ENCODE results near the gene CBL. TPM values are rescaled to one million over a fixed set of nuclear protein-coding genes. Genes with fewer than 3 reads are reported as not detected.
A peak's percentile ranks its signal among the peaks of the same experiment; 100 is the strongest.

Gene CBL
- polyA plus RNA-seq, 4 donors: 2.2 to 10.1 (median 4.3) TPM

DNA sequence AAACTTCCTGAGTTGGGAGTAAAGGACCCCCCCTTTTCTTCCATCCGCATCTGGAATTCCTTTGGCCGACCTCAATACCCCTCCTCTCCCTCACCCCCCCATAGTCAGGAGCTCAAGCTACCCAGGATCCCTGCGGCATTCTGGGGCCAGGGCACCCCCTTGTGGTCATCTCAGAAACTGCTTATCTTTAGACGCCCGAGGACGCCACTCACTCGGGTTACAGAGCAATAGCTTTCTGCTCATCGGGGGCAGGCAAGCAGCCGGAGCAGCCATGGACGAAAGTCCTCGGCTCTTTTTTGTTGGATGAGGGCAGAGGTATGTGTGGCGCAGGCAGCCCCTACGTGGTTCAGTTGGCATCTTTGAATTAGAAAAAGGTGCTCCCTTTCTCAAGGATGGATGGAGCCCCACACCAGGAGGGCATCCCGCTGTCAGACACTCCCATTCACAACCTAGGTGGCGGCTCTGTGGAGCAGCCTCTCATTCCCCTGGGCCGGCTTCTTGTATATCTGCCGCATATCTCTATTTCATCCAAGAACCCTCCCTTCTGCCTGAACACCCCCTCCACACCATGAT is 132.3 kb downstream of the CBL start:
- Histone ChIP-seq H3K4me1 (ENCODE audit: control insufficient read depth in 3 of 3, insufficient read depth in 2 of 3, low read depth in 1 of 3, low read length in 2 of 3) (peaks cover 3 to 51% (median 10%) of the 10 kb centered on the region in 3 donors), H3K36me3 (ENCODE audit: control insufficient read depth in 3 of 3, insufficient read depth in 2 of 3, low read depth in 1 of 3, low read length in 3 of 3) (peaks cover 0 to 27% (median 2%) of the 10 kb centered on the region in 3 donors), H3K27me3 (ENCODE audit: control insufficient read depth in 3 of 3, insufficient read depth in 3 of 3, low read length in 3 of 3) (peaks cover 0 to 34% (median 0%) of the 10 kb centered on the region in 3 donors), H3K27ac (ENCODE audit: low read depth in 1 of 3, low read length in 2 of 3) (peak overlapping the region in 2 of 3 donors; percentile 0 to 57), H3K4me3 (ENCODE audit: low read depth in 1 of 3, low read length in 3 of 3) (peak overlapping the region in 1 of 3 donors; percentile 40), H3K9me3 (ENCODE audit: control insufficient read depth in 2 of 2, insufficient read depth in 1 of 2, low read depth in 1 of 2, low read length in 1 of 2) (no peaks in the 10 kb centered on the region)
- FAIRE-seq (no peak), DNase-seq (peak; percentile 70 to 88)
- WGBS, 3 donors: 14 to 21% (median 21%) methylated on average over 17 of the region's 17 CpGs

DNA sequence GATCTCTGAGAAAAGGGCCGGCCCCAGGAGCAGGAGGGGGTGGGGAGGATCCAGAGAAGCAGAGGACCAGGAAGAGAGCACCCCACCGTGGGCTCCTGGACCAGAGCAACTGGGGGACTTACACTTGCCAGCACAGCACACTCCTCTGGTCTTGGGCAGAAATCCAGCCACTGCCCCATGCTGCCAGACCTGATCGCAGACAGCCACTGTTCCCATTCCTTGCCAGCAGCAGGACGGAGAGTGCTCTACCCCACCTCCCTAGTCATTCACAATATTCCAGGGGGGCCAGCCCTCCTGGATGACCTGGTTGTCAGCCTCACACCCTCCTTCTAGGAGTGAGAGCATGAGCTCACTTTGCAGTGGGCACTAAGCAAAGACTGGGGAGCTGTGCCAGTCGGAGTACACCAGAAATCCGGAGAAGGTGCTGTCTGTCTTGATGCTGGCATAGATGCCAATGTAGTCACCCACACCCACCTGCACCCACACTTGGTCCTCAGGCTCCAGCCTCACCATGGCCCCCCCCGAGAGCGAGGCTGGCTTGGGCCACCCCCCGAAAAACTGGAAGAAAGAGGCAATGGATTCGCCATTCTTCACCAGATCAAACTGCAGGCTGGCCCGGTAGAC is 132.9 kb downstream of the CBL start:
- Histone ChIP-seq H3K27me3 (ENCODE audit: control insufficient read depth in 3 of 3, insufficient read depth in 3 of 3, low read length in 3 of 3) (peaks cover 0 to 34% (median 0%) of the 10 kb centered on the region in 3 donors), H3K4me1 (ENCODE audit: control insufficient read depth in 3 of 3, insufficient read depth in 2 of 3, low read depth in 1 of 3, low read length in 2 of 3) (peaks cover 3 to 51% (median 10%) of the 10 kb centered on the region in 3 donors), H3K9me3 (ENCODE audit: control insufficient read depth in 2 of 2, insufficient read depth in 1 of 2, low read depth in 1 of 2, low read length in 1 of 2) (no peaks in the 10 kb centered on the region), H3K27ac (ENCODE audit: low read depth in 1 of 3, low read length in 2 of 3) (peak overlapping the region in 2 of 3 donors; percentile 0 to 47), H3K36me3 (ENCODE audit: control insufficient read depth in 3 of 3, insufficient read depth in 2 of 3, low read depth in 1 of 3, low read length in 3 of 3) (peaks cover 0 to 27% (median 2%) of the 10 kb centered on the region in 3 donors), H3K4me3 (ENCODE audit: low read depth in 1 of 3, low read length in 3 of 3) (peak overlapping the region in 1 of 3 donors; percentile 40)
- DNase-seq (no peak), FAIRE-seq (no peak)
- WGBS, 3 donors: 49 to 77% (median 71%) methylated on average over 10 to 11 of the region's 11 CpGs

DNA sequence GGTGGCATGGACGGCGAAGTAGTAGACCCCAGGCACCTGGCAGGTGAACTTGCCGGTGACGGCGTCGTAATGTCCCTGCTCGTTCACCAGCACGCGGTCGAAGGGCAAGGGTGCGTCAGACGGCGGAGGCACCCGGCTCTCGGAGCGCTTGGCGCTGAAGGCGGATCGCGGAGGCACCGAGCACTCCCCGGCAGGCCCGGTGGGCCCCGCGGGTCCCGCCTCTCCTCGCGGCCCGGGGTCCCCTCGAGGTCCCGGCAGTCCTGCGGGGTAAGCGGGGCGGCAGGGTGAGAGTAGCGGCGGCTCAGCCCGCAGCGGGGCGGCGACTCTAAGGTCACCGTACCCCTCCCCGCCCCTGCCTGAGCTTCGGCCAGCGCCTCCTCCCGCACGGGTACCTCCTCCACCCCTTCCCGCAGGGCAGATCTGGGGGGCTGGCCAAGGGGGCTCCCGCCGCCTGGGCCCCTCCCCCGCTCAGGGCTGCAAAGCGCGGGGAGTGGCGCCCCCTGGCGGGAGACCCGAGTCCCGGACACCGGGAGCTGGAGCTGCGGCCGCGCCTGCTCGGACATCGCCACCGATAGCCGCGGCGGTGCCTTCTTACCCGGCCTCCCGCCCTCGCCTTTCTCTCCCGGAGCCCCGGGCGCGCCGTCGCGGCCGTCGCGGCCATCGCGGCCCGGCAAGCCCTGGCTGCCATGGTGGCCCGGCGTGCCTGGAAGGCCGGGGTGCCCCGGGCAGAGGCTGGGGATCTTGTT is 133.6 kb downstream of the CBL start:
- Histone ChIP-seq H3K27ac (ENCODE audit: low read depth in 1 of 3, low read length in 2 of 3) (peak overlapping the region; percentile 56 to 86 (median 73)), H3K4me3 (ENCODE audit: low read depth in 1 of 3, low read length in 3 of 3) (peak overlapping the region; percentile 26 to 56 (median 48)), H3K36me3 (ENCODE audit: control insufficient read depth in 3 of 3, insufficient read depth in 2 of 3, low read depth in 1 of 3, low read length in 3 of 3) (peaks cover 0 to 27% (median 2%) of the 10 kb centered on the region in 3 donors), H3K9me3 (ENCODE audit: control insufficient read depth in 2 of 2, insufficient read depth in 1 of 2, low read depth in 1 of 2, low read length in 1 of 2) (no peaks in the 10 kb centered on the region), H3K27me3 (ENCODE audit: control insufficient read depth in 3 of 3, insufficient read depth in 3 of 3, low read length in 3 of 3) (peaks cover 0 to 34% (median 0%) of the 10 kb centered on the region in 3 donors), H3K4me1 (ENCODE audit: control insufficient read depth in 3 of 3, insufficient read depth in 2 of 3, low read depth in 1 of 3, low read length in 2 of 3) (peaks cover 3 to 51% (median 10%) of the 10 kb centered on the region in 3 donors)
- DNase-seq (peak; percentile 63 to 74), FAIRE-seq (no peak)
- 4 to 6% (median 4%) methylated on average over 64 to 86 of the region's 86 CpGs for WGBS, 3 donors

DNA sequence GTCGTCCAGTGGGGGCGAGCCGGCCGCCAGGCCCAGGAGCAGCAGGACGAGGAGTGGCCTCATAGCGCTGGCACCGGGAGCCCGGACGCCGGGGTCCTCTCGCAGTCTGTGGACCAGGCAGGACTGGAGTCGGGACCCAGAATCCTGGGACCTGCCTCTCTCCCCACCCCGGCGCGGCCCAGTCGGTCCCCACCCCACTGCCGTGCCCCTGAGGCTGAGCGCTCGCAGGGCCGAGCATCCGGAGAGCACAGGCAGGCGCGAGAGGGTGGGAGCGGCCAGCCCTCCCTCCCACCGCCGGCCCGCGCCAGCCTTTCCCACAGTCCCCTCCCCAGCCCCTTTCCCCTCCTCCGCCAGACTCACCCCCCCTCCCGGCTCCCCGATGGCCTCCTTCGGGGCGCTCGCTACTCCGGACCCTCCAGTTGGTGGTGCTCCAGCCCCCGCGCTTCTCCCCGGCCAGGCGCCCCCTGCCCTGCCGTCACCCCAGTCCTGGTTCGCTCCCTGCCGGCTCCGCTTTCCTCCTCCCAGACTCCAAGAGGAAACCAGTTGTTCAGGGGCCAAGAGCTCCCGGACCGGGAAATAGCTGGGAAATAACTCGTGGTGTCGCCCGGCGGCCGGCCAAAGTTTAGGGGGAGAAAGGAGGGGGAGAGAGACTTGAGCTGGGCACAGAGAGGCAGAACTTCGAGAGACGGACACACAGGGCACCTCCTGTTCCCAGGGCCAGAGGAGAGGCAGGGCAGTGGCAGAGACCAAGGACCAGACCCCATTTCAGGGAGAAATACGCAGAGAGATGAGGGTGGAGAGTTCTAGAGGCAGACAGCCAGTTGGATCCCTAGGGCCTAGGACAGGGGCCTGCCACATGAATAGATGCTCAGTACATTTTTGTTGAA is 134.4 kb downstream of the CBL start, which contains the start of gene C1QTNF5:
Gene C1QTNF5, minus strand, starts transcription at position 549 of the 887 bp plus-strand sequence. Its CDS starts 486 bp downstream, at position 63.
- DNase-seq: peak; percentile 69 to 82
- no peak for FAIRE-seq
- H3K27ac ChIP-seq (ENCODE audit: low read depth in 1 of 3, low read length in 2 of 3): peak within 1 kb of the TSS; percentile 56 to 86 (median 73)

DNA sequence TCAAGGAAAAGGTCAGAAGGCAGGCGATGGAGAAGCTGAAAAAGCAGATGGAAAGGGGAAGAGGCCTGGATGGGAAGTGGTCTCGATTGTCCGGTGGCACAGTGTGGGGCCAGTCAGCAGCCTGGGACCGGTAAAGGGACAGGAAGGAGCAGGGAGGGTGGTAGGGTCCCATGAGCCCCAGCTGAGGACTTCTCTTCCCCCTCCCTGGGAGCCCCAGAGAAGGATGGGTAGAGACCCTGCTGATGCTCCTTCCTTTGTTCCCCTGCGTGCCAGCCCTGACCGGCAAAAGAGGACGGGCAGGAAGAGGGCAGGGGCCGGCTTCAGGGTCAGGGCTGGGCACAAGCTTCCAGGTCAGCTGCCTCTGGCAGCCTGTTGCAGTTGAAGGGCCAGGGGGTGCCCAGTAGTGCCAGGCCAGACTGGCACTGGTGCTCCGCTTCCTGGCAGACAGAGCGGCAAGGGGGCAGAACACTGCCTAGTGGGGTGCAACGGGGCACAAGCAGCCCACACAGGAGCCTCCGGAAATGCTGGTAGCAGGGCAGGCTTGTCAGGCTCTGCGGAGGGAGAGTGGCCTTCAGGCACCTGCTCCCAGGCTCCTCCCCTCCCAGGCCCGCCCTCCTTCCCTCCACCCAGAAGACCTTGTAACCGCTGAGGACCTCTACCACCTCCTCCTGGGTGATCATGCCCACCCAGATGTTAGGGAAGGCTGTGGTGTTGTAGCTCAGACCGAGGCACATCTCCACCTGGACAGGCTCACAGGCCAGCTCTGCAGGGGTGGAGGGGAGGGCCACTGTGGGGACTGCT is 135.3 kb downstream of the CBL start:
- no peak for FAIRE-seq
- 28 to 39% (median 28%) methylated on average over 13 to 16 of the region's 16 CpGs for WGBS, 3 donors
- H3K36me3 ChIP-seq (ENCODE audit: control insufficient read depth in 3 of 3, insufficient read depth in 2 of 3, low read depth in 1 of 3, low read length in 3 of 3): peaks cover 0 to 15% (median 2%) of the 10 kb centered on the region in 3 donors
- peak overlapping the region in 1 of 3 donors; percentile 18 for H3K4me3 ChIP-seq (ENCODE audit: low read depth in 1 of 3, low read length in 3 of 3)
- H3K27ac ChIP-seq (ENCODE audit: low read depth in 1 of 3, low read length in 2 of 3): peak overlapping the region in 2 of 3 donors; percentile 73 to 86
- no peak for DNase-seq
- peaks cover 0 to 34% (median 0%) of the 10 kb centered on the region in 3 donors for H3K27me3 ChIP-seq (ENCODE audit: control insufficient read depth in 3 of 3, insufficient read depth in 3 of 3, low read length in 3 of 3)
- no peaks in the 10 kb centered on the region for H3K9me3 ChIP-seq (ENCODE audit: control insufficient read depth in 2 of 2, insufficient read depth in 1 of 2, low read depth in 1 of 2, low read length in 1 of 2)
- H3K4me1 ChIP-seq (ENCODE audit: control insufficient read depth in 3 of 3, insufficient read depth in 2 of 3, low read depth in 1 of 3, low read length in 2 of 3): peaks cover 3 to 43% (median 5%) of the 10 kb centered on the region in 3 donors

More for the DNA sequence above, 134.4 kb downstream of the CBL start, which contains the start of gene C1QTNF5:
- Histone ChIP-seq H3K4me1 (ENCODE audit: control insufficient read depth in 3 of 3, insufficient read depth in 2 of 3, low read depth in 1 of 3, low read length in 2 of 3) (peaks cover 3 to 44% (median 5%) of the 10 kb centered on the region in 3 donors), H3K27me3 (ENCODE audit: control insufficient read depth in 3 of 3, insufficient read depth in 3 of 3, low read length in 3 of 3) (peaks cover 0 to 34% (median 0%) of the 10 kb centered on the region in 3 donors), H3K9me3 (ENCODE audit: control insufficient read depth in 2 of 2, insufficient read depth in 1 of 2, low read depth in 1 of 2, low read length in 1 of 2) (no peaks in the 10 kb centered on the region), H3K4me3 (ENCODE audit: low read depth in 1 of 3, low read length in 3 of 3) (peak within 1 kb of the TSS; percentile 26 to 56 (median 48)), H3K36me3 (ENCODE audit: control insufficient read depth in 3 of 3, insufficient read depth in 2 of 3, low read depth in 1 of 3, low read length in 3 of 3) (peaks cover 0 to 23% (median 2%) of the 10 kb centered on the region in 3 donors)
- WGBS, 3 donors: 3 to 4% (median 4%) methylated on average over 32 to 53 of the region's 53 CpGs

DNA sequence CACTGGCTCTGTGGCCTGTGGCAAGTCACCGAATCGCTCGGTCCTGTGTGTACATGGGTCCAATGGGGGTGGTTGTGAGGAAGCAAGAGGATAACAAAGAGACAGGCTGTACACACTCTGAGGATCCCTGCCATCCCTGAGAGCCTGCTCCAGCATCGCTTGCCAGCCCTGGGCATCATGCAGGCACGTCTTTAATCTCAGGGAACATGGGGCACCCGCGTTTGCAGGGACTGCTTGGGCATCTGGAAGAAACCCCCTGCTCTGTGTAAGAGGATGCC is 135.8 kb downstream of the CBL start:
- Histone ChIP-seq H3K27me3 (ENCODE audit: control insufficient read depth in 3 of 3, insufficient read depth in 3 of 3, low read length in 3 of 3) (peaks cover 0 to 34% (median 0%) of the 10 kb centered on the region in 3 donors), H3K9me3 (ENCODE audit: control insufficient read depth in 2 of 2, insufficient read depth in 1 of 2, low read depth in 1 of 2, low read length in 1 of 2) (no peaks in the 10 kb centered on the region), H3K4me1 (ENCODE audit: control insufficient read depth in 3 of 3, insufficient read depth in 2 of 3, low read depth in 1 of 3, low read length in 2 of 3) (peaks cover 3 to 39% (median 5%) of the 10 kb centered on the region in 3 donors), H3K27ac (ENCODE audit: low read depth in 1 of 3, low read length in 2 of 3) (no peak overlapping the region), H3K4me3 (ENCODE audit: low read depth in 1 of 3, low read length in 3 of 3) (no peak overlapping the region), H3K36me3 (ENCODE audit: control insufficient read depth in 3 of 3, insufficient read depth in 2 of 3, low read depth in 1 of 3, low read length in 3 of 3) (peaks cover 0 to 10% (median under 1%) of the 10 kb centered on the region in 3 donors)
- 59 to 73% (median 64%) methylated on average over 7 of the region's 7 CpGs for WGBS, 3 donors
- DNase-seq (no peak), FAIRE-seq (no peak)

DNA sequence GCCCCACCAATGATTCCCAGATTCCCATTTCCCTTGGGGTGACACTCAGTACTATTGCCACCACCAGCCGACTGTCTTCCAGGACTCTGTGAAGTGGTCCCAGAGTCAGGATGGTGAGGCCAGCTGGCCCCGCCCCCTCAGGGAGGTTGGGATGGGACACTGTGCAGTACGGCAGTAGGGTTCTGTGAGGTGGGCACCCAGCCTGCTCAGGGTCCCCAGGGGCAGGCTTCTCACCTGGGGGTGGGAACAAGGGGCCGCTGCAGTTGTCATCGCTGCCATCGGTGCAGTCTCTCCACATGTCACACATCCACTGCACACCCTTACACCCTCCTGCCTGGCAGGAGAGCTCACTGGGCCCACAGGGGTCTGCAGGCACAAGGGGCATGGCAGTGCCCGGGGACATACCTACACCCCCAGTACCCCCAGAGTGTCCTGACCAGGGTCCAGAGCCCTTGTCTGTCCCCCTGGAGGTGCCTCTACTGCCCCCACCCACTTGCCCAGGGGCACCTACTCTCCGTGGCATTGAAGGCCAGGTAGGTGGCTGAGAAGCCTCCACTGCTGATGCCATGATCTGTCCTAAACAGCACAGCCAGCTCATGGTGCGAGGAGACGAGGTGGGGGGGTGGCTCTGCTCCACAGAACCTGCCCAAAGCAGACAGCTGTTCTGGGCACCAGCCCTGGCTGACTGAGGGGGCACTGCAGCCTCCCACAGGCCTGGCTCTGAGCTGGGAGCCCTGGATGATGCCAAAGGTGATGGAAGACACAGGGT is 136.4 kb downstream of the CBL start:
- H3K27ac ChIP-seq (ENCODE audit: low read depth in 1 of 3, low read length in 2 of 3): no peak overlapping the region
- peaks cover 0 to 34% (median 0%) of the 10 kb centered on the region in 3 donors for H3K27me3 ChIP-seq (ENCODE audit: control insufficient read depth in 3 of 3, insufficient read depth in 3 of 3, low read length in 3 of 3)
- no peak overlapping the region for H3K4me3 ChIP-seq (ENCODE audit: low read depth in 1 of 3, low read length in 3 of 3)
- H3K9me3 ChIP-seq (ENCODE audit: control insufficient read depth in 2 of 2, insufficient read depth in 1 of 2, low read depth in 1 of 2, low read length in 1 of 2): no peaks in the 10 kb centered on the region
- DNase-seq: no peak
- WGBS, 3 donors: 81 to 85% (median 85%) methylated on average over 9 to 10 of the region's 10 CpGs
- H3K36me3 ChIP-seq (ENCODE audit: control insufficient read depth in 3 of 3, insufficient read depth in 2 of 3, low read depth in 1 of 3, low read length in 3 of 3): peaks cover 0 to 6% (median 0%) of the 10 kb centered on the region in 3 donors
- H3K4me1 ChIP-seq (ENCODE audit: control insufficient read depth in 3 of 3, insufficient read depth in 2 of 3, low read depth in 1 of 3, low read length in 2 of 3): peaks cover 3 to 34% (median 5%) of the 10 kb centered on the region in 3 donors
- FAIRE-seq: no peak

Measured in small intestine (tissue), 7 donors.